BJ (cell line): Measurements from ENCODE around the gene TRAPPC2. TPM values are rescaled to one million over a fixed set of nuclear protein-coding genes. Genes with fewer than 3 reads are reported as not detected.

ENCODE experiments used
- CTCF ChIA-PET: fragments of 350-600 bp; formaldehyde crosslinking; extraction: SDS; loops from one replicate; lab custom pipeline; 2021; ENCODE audit warnings: antibody characterized with exemption, inconsistent platforms; lab: Yijun Ruan, JAX
- POLR2A ChIA-PET: fragments of 300-600 bp; sonication (Branson Sonifier 250); formaldehyde crosslinking; extraction: SDS; loops from one replicate; lab custom pipeline; 2021; ENCODE audit warnings: antibody characterized with exemption; lab: Charles Lee
- DNase-seq: peaks from one replicate; pipeline ENCODE4 v3.0.0-alpha.2; 2011; ENCODE audit warnings: low read depth
- H3K27me3 ChIP-seq: 2 replicates; pipeline ENCODE4 v1.6.0; 2011; ENCODE audit warnings: low read length; ENCODE audit not compliant: control insufficient read depth, insufficient read depth
- H3K36me3 ChIP-seq: 2 replicates; pipeline ENCODE4 v1.5.1; 2011; ENCODE audit warnings: low read length; ENCODE audit not compliant: control insufficient read depth, insufficient read depth
- H3K4me3 ChIP-seq: 2 replicates; pipeline ENCODE4 v1.5.1; 2011; ENCODE audit warnings: low read depth, mild to moderate bottlenecking, control low read depth, low read length
- CTCF ChIP-seq: IDR thresholded peaks from 2 replicates; pipeline ENCODE4 v1.5.1; 2011; ENCODE audit warnings: low read depth, mild to moderate bottlenecking, control low read depth, inconsistent platforms, low read length, moderate library complexity; ENCODE audit not compliant: insufficient read depth
- polyA plus RNA-seq: library from polyadenylated mRNA; depleted of rRNA; stranded (reverse); fragments of >200 nt; gene quantifications from 2 replicates; pipeline ENCODE4 v1.2.3, GENCODE V29; 2011

Gene TRAPPC2
- polyA plus RNA-seq, 1 experiment, result 5.5 TPM

GRCh38 chrX:13721371-13721770, 13.0 kb downstream of the TRAPPC2 start:
- no peak for DNase-seq
- Histone ChIP-seq H3K27me3 (no peaks in the 10 kb centered on the region), H3K36me3 (no peaks in the 10 kb centered on the region; the same call in 1 of the 2 replicates), H3K4me3 (no peak overlapping the region)
- CTCF ChIA-PET, result no interaction called here
- no peak for TF ChIP-seq CTCF
- POLR2A ChIA-PET, result interaction anchor here (0.6 kb wide), 1 partner anchor 14 kb away, joined by 4 read pairs; no protein-coding TSS in a partner anchor

GRCh38 chrX:13719192-13719856, 15.1 kb downstream of the TRAPPC2 start:
- TF ChIP-seq CTCF, result no peak
- CTCF ChIA-PET, result interaction anchor here (0.9 kb wide), 1 partner anchor 26 kb away, joined by 3 read pairs; no protein-coding TSS in a partner anchor
- POLR2A ChIA-PET, result no interaction called here
- no peak for DNase-seq
- Histone ChIP-seq H3K27me3 (no peaks in the 10 kb centered on the region), H3K4me3 (no peak overlapping the region), H3K36me3 (no peaks in the 10 kb centered on the region; the same call in 1 of the 2 replicates)

GRCh38 chrX:13717700-13718472, 16.5 kb downstream of the TRAPPC2 start:
- no peaks in the 10 kb centered on the region; the same call in 1 of the 2 replicates for H3K36me3 ChIP-seq
- no peak overlapping the region for H3K4me3 ChIP-seq
- no peak for DNase-seq
- ChIA-PET POLR2A (no interaction called here), CTCF (interaction anchor here (0.9 kb wide), 1 partner anchor 24 kb away, joined by 3 read pairs; no protein-coding TSS in a partner anchor)
- H3K27me3 ChIP-seq, result no peaks in the 10 kb centered on the region
- no peak for TF ChIP-seq CTCF

GRCh38 chrX:13716905-13717304, 17.5 kb downstream of the TRAPPC2 start:
- no peak for TF ChIP-seq CTCF
- POLR2A ChIA-PET, result no interaction called here
- H3K36me3 ChIP-seq, result no peaks in the 10 kb centered on the region; the same call in 1 of the 2 replicates
- no peak for DNase-seq
- no peak overlapping the region for H3K4me3 ChIP-seq
- no peaks in the 10 kb centered on the region for H3K27me3 ChIP-seq
- CTCF ChIA-PET, result no interaction called here

GRCh38 chrX:13716455-13716854, 18.0 kb downstream of the TRAPPC2 start:
- ChIA-PET POLR2A (no interaction called here), CTCF (no interaction called here)
- no peak for DNase-seq
- Histone ChIP-seq H3K4me3 (no peak overlapping the region), H3K27me3 (no peaks in the 10 kb centered on the region), H3K36me3 (no peaks in the 10 kb centered on the region; the same call in 1 of the 2 replicates)
- TF ChIP-seq CTCF, result no peak
